Measurements from ENCODE around the gene TTC38. TPM values are rescaled to one million over a fixed set of nuclear protein-coding genes. Genes with fewer than 3 reads are reported as not detected.
A peak's percentile ranks its signal among the peaks of the same experiment; 100 is the strongest.
"Not testable (repeated sequence)": the region's sequence is repeated elsewhere in the genome, so short reads cannot be mapped to it uniquely, and the experiment has no call there.

TTC38 gene
- total RNA-seq, 2 donors from 2014 or later, result 67.7 to 76.9 TPM

GRCh38 chr22:46262449-46263215 is 5.2 kb upstream of the TTC38 start:
- Histone ChIP-seq H3K27ac (no peak overlapping the region), H3K27me3 (replicated peaks; ENCODE audit: insufficient read depth) (no peaks in the 10 kb centered on the region), H3K4me1 (ENCODE audit: control insufficient read depth in 1 of 2, low read depth in 2 of 2) (peaks cover 3 to 9% of the 10 kb centered on the region in 2 donors), H3K4me3 (peak overlapping the region; percentile 66), H3K36me3 (no peaks in the 10 kb centered on the region), H3K9me3 (no peaks in the 10 kb centered on the region)
- DNase-seq (ENCODE audit: low spot score), result no peak
- no peak for TF ChIP-seq CTCF (IDR thresholded peaks at IDR 0.05)
- ATAC-seq (ENCODE audit: insufficient number of reproducible peaks, low FRiP score, low read depth), result no peak

GRCh38 chr22:46263216-46263590 is 4.6 kb upstream of the TTC38 start, which contains the start of gene PKDREJ:
PKDREJ (minus strand) TSS chr22:46263343; CDS start chr22:46263322, 21 bp downstream.
- no peaks in the 10 kb centered on the region for H3K9me3 ChIP-seq
- TF ChIP-seq CTCF (IDR thresholded peaks at IDR 0.05), result no peak
- H3K4me1 ChIP-seq (ENCODE audit: control insufficient read depth in 1 of 2, low read depth in 2 of 2), result peaks cover 3 to 10% of the 10 kb centered on the region in 2 donors
- DNase-seq (ENCODE audit: low spot score) (no peak), ATAC-seq (ENCODE audit: insufficient number of reproducible peaks, low FRiP score, low read depth) (no peak)
- no peaks in the 10 kb centered on the region for H3K36me3 ChIP-seq
- no peaks in the 10 kb centered on the region for H3K27me3 ChIP-seq (replicated peaks; ENCODE audit: insufficient read depth)
- peak within 1 kb of the TSS; percentile 66 for H3K4me3 ChIP-seq
- H3K27ac ChIP-seq, result no peak within 1 kb of the TSS

- H3K27me3 ChIP-seq (replicated peaks; ENCODE audit: insufficient read depth); ATAC-seq (ENCODE audit: insufficient number of reproducible peaks, low FRiP score, low read depth); DNase-seq (ENCODE audit: low spot score): not testable (repeated sequence)
These were observed 3.3 kb upstream of the TTC38 start for GRCh38 chr22:46264520-46264919.

GRCh38 chr22:46265627-46266026 is 2.2 kb upstream of the TTC38 start:
- H3K4me1 ChIP-seq (ENCODE audit: control insufficient read depth in 1 of 2, low read depth in 2 of 2), result peaks cover 7 to 28% of the 10 kb centered on the region in 2 donors
- H3K36me3 ChIP-seq; H3K4me3 ChIP-seq; DNase-seq (ENCODE audit: low spot score); H3K27me3 ChIP-seq (replicated peaks; ENCODE audit: insufficient read depth); H3K27ac ChIP-seq; ATAC-seq (ENCODE audit: insufficient number of reproducible peaks, low FRiP score, low read depth); H3K9me3 ChIP-seq: not testable (repeated sequence)

More at GRCh38 chr22:46264520-46264919, 3.3 kb upstream of the TTC38 start:
- not testable (repeated sequence) for H3K27ac ChIP-seq, H3K4me3 ChIP-seq, H3K9me3 ChIP-seq, H3K36me3 ChIP-seq
- peaks cover 7 to 23% of the 10 kb centered on the region in 2 donors for H3K4me1 ChIP-seq (ENCODE audit: control insufficient read depth in 1 of 2, low read depth in 2 of 2)

GRCh38 chr22:46269564-46269963 is 1.8 kb downstream of the TTC38 start:
- TF ChIP-seq CTCF (IDR thresholded peaks at IDR 0.05), result no peak
- Histone ChIP-seq H3K4me1 (ENCODE audit: control insufficient read depth in 1 of 2, low read depth in 2 of 2) (peaks cover 4 to 28% of the 10 kb centered on the region in 2 donors), H3K9me3 (no peaks in the 10 kb centered on the region), H3K27me3 (replicated peaks; ENCODE audit: insufficient read depth) (no peaks in the 10 kb centered on the region), H3K27ac (no peak overlapping the region), H3K4me3 (no peak overlapping the region), H3K36me3 (peaks cover 30% of the 10 kb centered on the region)
- ATAC-seq (ENCODE audit: insufficient number of reproducible peaks, low FRiP score, low read depth), result no peak
- no peak for DNase-seq (ENCODE audit: low spot score)

- Histone ChIP-seq H3K27ac (no peak overlapping the region), H3K9me3 (no peaks in the 10 kb centered on the region), H3K4me1 (ENCODE audit: control insufficient read depth in 1 of 2, low read depth in 2 of 2) (peaks cover 4 to 21% of the 10 kb centered on the region in 2 donors), H3K4me3 (no peak overlapping the region), H3K27me3 (replicated peaks; ENCODE audit: insufficient read depth) (no peaks in the 10 kb centered on the region), H3K36me3 (peaks cover 48% of the 10 kb centered on the region)
- ATAC-seq (ENCODE audit: insufficient number of reproducible peaks, low FRiP score, low read depth) (no peak), DNase-seq (ENCODE audit: low spot score) (no peak)
- TF ChIP-seq CTCF (IDR thresholded peaks at IDR 0.05), result no peak
These were observed 4.4 kb downstream of the TTC38 start for GRCh38 chr22:46272196-46272595.

Measured in thoracic aorta (tissue), 2 donors.